GM20000 (cell line): Measurements from ENCODE around the gene MED9.
A peak's percentile ranks its signal among the peaks of the same experiment; 100 is the strongest.
"Not testable (repeated sequence)": the region's sequence is repeated elsewhere in the genome, so short reads cannot be mapped to it uniquely, and the experiment has no call there.

ENCODE experiments used
- DNase-seq: peaks from one replicate; pipeline ENCODE4 v3.0.0; 2012; ENCODE audit warnings: low spot score
- TF ChIP-seq, protein P1 (sequence below): IDR thresholded peaks from 2 replicates; pipeline ENCODE4 v1.5.1; 2012; ENCODE audit warnings: mild to moderate bottlenecking, control low read depth; ENCODE audit errors: extremely low read depth, missing control alignments

Gene MED9, protein sequence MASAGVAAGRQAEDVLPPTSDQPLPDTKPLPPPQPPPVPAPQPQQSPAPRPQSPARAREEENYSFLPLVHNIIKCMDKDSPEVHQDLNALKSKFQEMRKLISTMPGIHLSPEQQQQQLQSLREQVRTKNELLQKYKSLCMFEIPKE

DNA sequence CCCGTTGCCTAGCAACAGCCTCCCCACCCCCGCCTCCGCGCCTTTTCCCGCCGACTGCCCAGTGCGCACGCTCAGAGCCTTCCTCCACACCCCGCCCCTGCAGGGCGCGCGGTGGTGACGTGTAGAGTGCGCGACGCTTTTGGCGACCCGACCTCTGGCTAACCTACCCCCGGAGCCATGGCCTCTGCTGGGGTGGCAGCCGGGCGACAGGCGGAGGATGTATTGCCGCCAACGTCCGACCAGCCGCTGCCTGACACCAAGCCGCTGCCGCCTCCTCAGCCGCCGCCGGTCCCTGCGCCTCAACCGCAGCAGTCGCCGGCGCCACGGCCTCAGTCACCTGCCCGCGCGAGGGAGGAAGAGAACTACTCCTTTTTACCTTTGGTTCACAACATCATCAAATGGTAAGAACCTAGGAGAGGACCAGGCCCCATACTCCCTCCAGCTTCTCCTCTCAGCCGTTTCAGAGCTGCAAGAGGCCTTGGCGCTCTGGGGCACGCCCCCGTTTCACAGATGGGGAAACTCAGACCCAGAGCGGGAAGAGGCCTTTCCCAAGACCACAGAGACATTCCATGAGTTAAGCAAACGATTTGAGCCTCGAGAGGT lies at the start of gene MED9:
MED9 (plus strand) TSS at position 136 of the 603 bp plus-strand sequence; CDS start at position 178, 42 bp downstream.
- TF ChIP-seq, protein P1, sequence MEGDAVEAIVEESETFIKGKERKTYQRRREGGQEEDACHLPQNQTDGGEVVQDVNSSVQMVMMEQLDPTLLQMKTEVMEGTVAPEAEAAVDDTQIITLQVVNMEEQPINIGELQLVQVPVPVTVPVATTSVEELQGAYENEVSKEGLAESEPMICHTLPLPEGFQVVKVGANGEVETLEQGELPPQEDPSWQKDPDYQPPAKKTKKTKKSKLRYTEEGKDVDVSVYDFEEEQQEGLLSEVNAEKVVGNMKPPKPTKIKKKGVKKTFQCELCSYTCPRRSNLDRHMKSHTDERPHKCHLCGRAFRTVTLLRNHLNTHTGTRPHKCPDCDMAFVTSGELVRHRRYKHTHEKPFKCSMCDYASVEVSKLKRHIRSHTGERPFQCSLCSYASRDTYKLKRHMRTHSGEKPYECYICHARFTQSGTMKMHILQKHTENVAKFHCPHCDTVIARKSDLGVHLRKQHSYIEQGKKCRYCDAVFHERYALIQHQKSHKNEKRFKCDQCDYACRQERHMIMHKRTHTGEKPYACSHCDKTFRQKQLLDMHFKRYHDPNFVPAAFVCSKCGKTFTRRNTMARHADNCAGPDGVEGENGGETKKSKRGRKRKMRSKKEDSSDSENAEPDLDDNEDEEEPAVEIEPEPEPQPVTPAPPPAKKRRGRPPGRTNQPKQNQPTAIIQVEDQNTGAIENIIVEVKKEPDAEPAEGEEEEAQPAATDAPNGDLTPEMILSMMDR: no peak
- DNase-seq: peak; percentile 99

DNA sequence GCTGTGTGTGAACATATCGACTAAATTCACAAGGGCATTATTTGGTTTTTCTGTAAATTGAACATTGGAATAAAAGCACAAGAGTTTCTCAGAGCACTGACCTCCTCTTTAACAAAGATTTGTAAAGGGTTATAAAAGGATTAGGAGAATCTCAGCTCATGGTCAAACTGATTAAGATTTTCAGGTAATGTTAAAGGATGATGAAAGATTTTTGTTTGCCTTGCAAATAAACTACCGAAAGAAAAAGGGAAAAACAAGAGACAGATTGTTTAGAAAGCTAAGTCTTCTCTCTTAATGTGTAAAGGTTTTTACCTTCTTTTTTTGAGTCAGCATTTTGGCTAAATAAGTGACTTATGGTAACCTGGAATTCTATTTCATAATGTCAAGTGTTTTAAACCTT lies 47.6 kb upstream of the MED9 start:
- TF ChIP-seq, protein P1: no peak
- no peak for DNase-seq

DNA sequence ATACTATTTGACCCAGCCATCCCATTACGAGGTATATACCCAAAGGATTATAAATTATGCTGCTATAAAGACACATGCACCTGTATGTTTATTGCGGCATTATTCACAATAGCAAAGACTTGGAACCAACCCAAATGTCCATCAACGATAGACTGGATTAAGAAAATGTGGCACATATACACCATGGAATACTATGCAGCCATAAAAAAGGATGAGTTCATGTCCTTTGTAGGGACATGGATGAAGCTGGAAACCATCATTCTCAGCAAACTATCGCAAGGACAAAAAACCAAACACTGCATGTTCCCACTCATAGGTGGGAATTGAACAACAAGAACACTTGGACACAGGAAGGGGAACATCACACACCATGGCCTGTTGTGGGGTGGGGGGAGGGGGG lies 45.9 kb upstream of the MED9 start:
- DNase-seq: not testable (repeated sequence)

DNA sequence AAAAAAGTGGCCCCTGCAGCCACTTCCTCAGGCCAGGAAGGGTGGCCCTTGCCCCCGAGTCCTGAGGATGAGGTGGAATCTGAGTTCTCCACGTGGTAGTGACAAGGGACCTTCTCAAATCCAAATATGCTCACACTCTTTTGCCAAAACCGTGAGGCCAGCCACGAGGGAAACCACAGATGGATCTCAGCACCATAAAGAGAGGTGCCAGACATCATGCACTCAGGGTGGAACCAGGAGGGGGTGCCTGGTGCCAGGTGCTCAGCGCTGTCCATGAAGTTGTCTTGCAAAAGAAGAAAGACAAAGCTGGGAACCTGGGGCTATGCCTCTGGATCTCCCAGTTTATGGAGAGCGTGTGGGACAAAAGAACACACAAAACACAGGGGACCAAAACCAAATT lies 45.2 kb upstream of the MED9 start:
- TF ChIP-seq, protein P1: no peak
- no peak for DNase-seq

DNA sequence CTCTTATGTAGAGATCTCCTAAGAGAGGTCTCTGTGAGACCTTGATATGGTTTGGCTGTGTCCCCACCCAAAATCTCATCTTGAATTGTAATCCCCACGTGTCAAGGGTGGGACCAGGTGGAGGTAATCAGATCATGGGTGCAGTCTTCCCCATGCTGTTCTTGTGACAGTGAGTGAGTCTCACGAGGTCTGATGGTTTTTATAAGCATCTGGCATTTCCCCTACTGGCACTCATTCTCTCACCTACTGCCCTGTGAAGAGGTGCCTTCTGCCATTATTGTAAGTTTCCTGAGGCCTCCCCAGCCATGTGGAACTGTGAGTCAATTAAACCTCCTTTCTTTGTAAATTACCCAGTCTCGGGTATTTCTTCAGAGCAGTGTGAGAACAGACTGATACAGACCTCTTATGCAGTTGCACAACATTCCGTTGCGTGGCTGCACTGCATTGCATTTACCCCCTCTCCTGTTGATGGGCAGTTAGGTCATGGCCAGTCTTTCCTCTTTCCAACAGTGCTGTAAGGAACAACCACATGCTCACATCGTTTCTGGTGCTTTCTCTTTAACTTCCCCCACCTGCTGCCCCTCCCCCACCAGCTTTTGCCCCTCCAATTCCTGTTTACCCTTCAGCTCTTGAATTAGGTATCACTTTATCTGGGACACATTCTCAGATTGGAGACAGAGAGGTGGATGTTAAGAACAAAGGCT lies 43.6 kb upstream of the MED9 start:
- DNase-seq: no peak
- TF ChIP-seq, protein P1: no peak

DNA sequence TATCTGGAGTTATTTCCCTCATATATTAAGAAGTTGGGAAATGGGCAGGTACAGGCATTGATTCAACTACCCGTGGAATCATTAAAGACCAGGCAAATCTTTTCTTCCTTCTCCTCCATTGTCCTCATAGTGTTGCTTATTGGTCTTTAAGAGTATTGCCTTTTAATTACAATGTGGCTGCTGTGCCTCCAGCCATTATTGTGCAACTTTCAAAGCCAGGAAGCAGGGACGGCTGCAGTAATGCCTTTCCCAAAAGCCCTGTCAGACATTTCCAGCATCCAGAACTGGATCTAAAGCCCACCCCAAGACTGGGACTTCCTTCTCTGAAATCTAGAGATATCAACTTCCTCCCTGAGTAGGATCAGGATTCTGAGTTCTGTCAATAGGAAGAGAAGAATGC lies 42.3 kb upstream of the MED9 start:
- no peak for DNase-seq
- TF ChIP-seq, protein P1: no peak

DNA sequence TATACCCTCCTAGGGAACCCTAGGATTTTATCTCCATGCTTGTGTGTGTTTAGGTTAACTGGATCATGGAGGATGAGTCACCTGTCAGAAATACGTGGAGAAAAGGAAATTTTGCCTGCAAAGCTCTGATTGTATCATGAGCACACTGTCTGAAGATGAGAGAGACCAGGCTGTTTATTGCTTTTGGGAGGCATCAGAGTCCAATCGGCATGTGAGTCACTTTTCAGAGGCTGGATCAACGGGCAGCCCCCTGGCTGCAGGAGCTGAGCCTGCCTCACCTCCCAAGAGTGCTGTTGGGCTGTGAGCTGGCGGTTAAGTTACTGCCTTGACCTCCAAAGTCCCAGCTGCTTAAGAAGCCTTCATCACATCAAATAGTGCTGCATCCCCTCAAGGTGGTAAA lies 41.5 kb upstream of the MED9 start:
- DNase-seq: no peak
- TF ChIP-seq, protein P1: no peak

DNA sequence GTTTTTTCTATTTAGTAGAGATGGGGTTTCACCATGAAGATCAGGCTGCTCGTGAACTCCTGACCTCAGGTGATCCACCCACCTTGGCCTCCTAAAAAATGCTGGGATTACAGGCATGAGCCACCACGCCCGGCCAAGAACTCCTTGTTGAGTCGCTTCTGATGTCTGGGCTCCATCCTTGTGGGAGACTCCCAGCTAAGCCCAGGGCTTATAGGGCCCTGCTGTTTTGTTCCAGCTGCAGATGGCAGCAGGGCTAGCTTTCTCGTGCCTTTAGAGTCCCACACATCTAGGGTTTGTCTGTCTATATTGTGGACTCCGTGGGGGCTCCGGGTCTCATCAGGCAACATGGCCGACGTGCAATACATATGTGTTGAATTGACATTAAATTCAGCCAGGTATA lies 39.3 kb upstream of the MED9 start:
- no peak for DNase-seq
- TF ChIP-seq, protein P1: no peak
